NCI-H526 treated with DMSO at 0.1 percent for 48 hours (cell line): Measurements from ENCODE around the gene FYCO1.
A peak's percentile ranks its signal among the peaks of the same experiment; 100 is the strongest.

Source experiments
- DNase-seq: peaks from one replicate; lab custom pipeline; 2025; lab: John Stamatoyannopoulos, UW

FYCO1 gene

DNA sequence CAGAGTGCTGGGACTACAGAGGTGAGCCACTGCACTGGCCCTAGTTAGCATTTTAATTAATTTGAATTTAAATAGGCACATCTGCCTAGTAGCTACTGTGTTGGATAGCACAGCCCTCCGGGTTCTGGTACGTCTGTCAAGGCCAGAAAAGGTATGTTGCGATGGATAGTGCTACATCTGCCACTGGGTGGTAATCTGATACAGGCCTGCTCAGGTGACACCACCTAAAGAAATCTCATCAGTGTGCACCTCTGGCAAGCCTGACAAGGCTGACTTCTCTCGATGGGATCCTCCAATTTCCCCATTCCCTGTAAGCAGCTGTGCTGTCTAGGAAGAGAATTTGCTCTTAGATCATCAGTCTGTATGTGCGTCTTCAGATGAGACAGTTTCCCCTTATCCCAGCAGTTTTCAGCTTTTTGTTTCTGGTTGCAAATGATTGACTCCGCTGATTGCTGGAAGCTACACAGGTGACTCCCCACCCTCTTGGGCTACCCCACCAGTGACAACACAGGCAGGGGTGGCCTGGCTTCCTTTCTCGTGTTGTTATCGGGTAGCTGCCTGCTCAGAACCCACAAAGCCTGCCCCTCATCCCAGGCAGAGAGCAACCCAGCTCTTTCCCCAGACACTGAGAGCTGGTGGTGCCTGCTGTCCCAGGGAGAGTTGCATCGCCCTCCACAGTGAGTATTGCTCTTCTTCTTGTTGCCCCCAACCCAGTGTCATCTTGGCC, 109.5 kb downstream of the FYCO1 start, which contains the start of gene CCR9:
TSS of gene CCR9 (plus strand) at position 565 of the 727 bp plus-strand sequence. CDS start 8,391 bp downstream, outside the sequence.
- no peak for DNase-seq

DNA sequence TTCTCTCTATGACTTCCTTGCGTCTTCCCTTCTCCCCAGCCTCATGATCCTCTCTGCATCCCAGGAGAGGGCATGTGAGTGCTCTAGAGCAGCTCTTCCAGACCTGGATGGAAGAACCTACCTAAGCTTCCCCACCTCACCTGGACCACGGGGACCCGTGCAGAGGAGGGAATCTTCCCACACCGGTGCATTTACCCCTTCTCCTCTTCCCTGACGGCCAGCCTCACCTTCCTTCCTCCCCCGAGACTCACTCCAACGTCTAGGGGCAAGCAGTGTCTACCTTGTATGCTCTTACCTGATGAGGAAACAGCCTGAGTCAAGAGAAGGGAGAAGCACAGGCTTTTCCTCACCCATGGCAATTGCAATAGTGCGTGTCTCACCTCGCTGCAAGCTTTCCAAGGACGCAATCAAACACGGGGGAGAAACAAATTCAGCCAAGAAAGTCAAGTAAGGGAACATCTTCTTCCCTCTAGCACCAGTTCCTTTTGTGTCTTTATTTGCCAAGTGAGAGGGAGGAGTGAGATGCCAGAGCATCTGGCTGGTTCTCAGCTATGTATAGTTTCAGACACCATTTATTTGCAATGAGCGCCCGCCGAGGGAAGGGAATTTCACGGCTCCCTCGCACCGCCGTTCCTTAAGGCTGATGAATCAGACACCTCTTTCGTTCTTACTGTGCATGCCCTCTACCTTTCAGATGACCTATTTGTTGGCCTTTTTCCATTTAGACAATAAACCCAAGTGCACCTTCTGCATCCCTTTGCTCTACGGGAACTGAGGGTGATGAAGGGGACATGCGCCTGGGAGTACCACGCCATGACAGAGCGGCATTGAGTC, 111.0 kb downstream of the FYCO1 start:
- no peak for DNase-seq

DNA sequence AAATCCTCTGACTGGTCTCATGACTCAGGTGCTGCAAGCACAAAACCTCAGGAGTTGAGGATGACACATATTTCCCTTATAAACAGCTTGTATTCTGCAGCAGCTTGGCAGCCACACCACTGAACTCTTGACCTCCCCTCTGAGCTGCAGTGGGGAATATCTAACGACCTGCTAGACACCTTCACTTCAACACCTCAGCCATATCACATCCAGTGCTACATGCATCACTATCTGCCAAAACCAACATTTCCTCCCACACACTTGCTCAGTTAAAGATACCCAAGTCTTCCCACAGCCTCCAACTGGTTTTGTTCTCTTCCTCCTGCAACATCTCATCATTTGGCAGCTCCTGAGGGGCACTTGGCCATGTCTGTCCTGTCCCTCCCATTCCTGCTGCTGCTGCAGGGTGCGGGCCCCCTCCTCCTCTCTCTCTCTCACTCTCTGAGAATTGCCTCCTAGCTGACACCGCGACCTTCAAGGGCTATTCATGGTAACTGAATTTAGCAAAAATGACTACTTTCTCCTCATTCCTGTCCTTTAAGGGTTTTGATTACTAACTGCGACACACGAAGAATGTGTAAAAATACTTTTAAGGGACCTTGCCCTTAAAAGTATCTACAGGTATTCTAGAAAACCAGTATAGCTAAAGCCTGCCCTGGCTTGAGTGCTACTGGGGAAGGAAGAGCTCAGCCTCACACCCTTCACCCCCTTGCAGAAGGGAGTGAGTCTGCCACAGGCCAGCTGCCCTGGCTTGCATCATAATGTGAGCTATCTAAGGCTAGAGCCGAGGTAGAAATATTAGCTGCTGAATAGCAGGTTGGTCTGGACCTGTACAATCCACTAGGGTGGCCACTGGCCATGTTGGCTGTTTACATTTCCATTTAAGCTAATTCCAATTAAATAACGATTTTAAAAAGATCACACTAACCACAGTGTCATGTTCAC, 114.3 kb downstream of the FYCO1 start:
- DNase-seq, result no peak

- no peak for DNase-seq
Observed at GRCh38 chr3:45880725-45881077, 114.9 kb downstream of the FYCO1 start.

DNA sequence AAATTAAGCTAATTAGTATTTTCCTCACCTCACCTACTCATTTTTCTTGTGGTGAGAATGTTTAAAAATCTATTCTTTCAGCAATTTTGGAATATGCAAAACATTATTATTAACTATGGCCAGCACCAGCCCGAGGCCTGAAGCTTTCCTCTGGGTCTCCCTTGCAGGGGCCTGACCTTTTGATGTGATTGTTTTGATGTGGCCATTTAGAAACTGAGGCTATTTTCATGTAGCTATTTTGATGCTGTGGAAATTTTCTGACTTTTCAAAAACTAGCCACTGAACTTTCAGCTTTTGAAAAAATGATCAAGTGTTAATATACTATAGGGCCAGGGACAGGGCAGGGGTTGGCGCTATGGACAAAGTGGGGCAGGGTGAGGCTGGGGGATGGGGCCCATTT, 117.5 kb downstream of the FYCO1 start:
- DNase-seq, result no peak

DNA sequence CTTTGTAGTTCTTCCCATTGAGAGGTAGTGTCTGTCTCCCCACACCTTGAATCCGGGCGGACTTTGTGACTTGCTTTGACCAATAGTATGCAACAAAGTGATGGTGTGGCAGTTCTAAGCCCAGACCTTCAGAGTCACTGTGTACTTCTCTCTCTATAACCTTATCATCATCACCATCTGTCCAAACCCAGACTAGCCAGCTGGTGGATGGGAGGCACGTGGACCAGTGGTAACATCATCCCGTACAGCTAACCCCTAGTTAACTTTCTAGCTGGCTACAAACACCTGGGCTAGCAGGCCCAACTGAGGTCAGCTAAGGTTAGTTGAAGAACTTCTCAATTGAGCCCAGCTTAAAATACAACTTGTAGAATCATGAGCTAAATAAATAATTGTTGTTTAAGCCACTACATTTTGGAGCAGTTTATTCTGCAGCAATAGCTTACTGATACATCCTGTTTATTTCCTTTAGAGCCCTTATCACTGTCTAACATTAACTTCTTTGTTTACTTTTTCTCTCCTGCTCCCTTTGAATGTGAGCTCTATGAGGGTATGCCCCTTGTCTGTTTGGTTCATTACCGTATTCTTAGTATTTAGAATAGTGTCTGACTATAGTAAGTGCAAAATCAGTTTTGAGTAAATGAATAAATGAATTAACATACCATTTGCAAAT, 120.8 kb downstream of the FYCO1 start:
- no peak for DNase-seq

DNA sequence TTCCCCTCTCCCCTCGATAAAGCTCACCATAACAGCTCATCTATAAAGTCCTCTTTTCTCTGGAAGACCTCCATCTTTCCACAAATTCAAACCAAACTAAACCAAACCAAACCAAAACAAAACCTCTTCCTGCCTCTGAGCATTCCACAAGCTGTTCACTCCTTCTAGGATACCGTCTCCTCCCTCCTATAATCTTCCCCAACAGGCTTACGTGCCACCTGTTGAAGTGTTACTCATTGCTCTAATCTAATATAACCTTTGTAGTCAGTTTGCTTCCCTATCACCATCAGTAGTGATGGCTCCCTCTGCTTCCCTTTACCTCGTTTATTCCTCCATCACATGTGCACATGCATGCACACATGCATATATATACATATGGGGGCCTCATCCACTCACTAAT, 122.0 kb downstream of the FYCO1 start:
- no peak for DNase-seq

DNA sequence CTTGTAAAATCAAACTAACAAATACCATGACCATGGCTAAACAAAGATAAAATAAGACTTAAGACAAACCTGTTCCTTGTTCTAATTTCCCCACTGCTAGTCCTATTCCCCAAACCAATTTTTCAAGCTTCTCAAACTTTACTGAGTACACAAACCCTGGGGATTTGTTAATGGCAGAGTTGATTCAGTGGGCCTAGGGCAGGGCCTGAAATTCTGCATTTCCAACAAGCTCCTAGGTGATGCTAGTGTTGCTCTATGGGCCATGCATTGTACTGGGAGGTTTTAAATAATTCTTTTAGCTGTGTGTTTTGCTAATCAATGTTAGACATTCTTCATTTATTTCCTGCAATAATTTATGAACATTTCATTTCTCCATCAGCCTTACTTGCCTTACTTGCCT, 122.6 kb downstream of the FYCO1 start:
- DNase-seq, result no peak

DNA sequence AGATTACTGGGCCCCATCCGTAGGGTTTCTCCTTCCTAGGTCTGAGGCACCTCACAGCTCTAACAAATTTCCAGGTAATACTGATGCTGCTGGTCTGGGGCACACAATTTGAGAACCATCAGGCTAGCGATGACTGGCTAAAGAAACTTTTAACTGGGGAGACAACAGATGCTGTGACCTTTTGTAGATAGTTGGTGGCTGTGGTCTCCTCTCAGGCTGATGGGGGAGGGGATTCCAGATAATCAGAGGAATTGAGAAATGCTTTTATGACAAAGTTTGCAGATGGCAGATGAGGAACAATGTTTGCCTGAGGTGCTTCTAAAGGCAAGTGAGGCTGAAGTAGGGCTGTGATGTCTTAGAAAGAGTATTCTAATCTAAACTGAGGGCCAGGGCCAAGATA, 123.1 kb downstream of the FYCO1 start:
- DNase-seq, result no peak

DNA sequence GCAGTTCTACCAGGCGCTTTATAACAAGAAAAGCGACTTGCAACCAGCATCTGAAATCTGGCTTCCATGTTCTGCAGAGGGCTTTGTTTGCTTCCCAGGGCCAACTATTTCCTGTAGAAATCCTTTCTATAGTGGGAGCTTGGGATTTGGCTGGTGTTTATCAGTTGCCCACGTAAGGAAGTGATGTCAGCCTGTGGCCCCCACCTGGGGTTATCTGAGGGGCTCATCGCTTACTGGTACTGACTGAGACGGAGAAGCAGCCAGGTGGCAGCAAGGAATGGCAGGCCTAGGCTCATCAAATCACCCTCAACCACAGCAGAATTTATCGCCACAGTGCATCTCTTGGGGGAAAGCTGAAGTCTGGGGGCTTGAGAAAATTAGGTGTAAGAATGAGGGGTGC, 123.8 kb downstream of the FYCO1 start:
- no peak for DNase-seq

GRCh38 chr3:45870099-45870498, 125.5 kb downstream of the FYCO1 start:
- DNase-seq, result no peak

GRCh38 chr3:45869638-45870037, 126.0 kb downstream of the FYCO1 start:
- no peak for DNase-seq

GRCh38 chr3:45868650-45869049, 127.0 kb downstream of the FYCO1 start:
- no peak for DNase-seq

DNA sequence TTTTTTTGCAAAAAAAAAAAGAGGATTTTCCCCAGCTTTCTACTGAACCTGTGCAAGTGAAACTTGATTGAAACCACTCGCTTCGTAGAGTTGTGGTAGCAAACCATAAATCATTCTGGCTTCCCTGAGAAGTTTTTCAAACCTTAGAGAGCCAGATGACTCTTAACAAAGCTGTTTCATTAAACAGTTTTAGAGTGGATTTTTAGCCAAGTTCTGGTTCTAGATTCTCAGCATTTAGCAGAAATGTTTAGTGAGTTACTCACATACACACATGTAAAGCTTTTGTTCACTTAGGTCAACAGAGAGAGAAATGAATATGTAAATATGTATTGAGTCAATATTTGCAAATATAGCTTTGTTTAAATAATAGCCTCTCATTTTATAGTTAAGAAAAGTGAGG, 127.4 kb downstream of the FYCO1 start:
- DNase-seq, result peak; percentile 20
